Stimulated activated CD8-positive, alpha-beta memory T cell treated with anti-CD3 and anti-CD28 coated beads, Interleukin-4, amount 100 ng/mL, for 24 hours (primary cell): ENCODE data around the gene CCDC93.

Source experiments
- DNase-seq: peaks from one replicate; pipeline ENCODE4 v3.0.0-alpha.2; 2020; ENCODE audit warnings: low read depth

CCDC93 gene

GRCh38 chr2:117987121-117987520 lies 26.7 kb downstream of the CCDC93 start:
- no peak for DNase-seq

GRCh38 chr2:117985092-117985491 lies 28.8 kb downstream of the CCDC93 start:
- DNase-seq, result no peak

GRCh38 chr2:117984208-117984607 lies 29.7 kb downstream of the CCDC93 start:
- DNase-seq, result no peak

GRCh38 chr2:117983040-117983439 lies 30.8 kb downstream of the CCDC93 start:
- no peak for DNase-seq

- no peak for DNase-seq
These were observed 31.4 kb downstream of the CCDC93 start for GRCh38 chr2:117982376-117983033.

- no peak for DNase-seq
These were observed 32.1 kb downstream of the CCDC93 start for GRCh38 chr2:117981810-117982209.

- DNase-seq, result no peak
These were observed 32.8 kb downstream of the CCDC93 start for GRCh38 chr2:117980783-117981676.

GRCh38 chr2:117979911-117980701 lies 33.8 kb downstream of the CCDC93 start:
- no peak for DNase-seq

- no peak for DNase-seq
These were observed 36.2 kb downstream of the CCDC93 start for GRCh38 chr2:117977696-117978095.

GRCh38 chr2:117976581-117976980 lies 37.3 kb downstream of the CCDC93 start:
- no peak for DNase-seq

GRCh38 chr2:117973498-117974082 lies 40.3 kb downstream of the CCDC93 start:
- DNase-seq, result no peak

- no peak for DNase-seq
These were observed 41.3 kb downstream of the CCDC93 start for GRCh38 chr2:117972476-117973123.

GRCh38 chr2:117968722-117969121 lies 45.1 kb downstream of the CCDC93 start:
- DNase-seq, result no peak

- no peak for DNase-seq
These were observed 45.7 kb downstream of the CCDC93 start for GRCh38 chr2:117967977-117968718.

- DNase-seq, result no peak
These were observed 50.4 kb downstream of the CCDC93 start for GRCh38 chr2:117963446-117963845.

GRCh38 chr2:117961201-117961600 lies 52.7 kb downstream of the CCDC93 start:
- DNase-seq, result no peak

GRCh38 chr2:117960231-117960630 lies 53.6 kb downstream of the CCDC93 start:
- no peak for DNase-seq

GRCh38 chr2:117958186-117958585 lies 55.7 kb downstream of the CCDC93 start:
- no peak for DNase-seq

- DNase-seq, result no peak
These were observed 56.3 kb downstream of the CCDC93 start for GRCh38 chr2:117957616-117958015.

- DNase-seq, result no peak
These were observed 57.7 kb downstream of the CCDC93 start for GRCh38 chr2:117956036-117956796.
